Effector memory CD4-positive, alpha-beta T cell (primary cell): Measurements from ENCODE around the gene METTL21A.

ENCODE experiments used
- DNase-seq, 3 donors: peaks; one replicate each; pipeline ENCODE4 v3.0.0-alpha.2; 2020
- H3K27ac ChIP-seq: 2 replicates; pipeline ENCODE4 v1.7.0; 2013; ENCODE audit warnings: mild to moderate bottlenecking, low read length, moderate library complexity; ENCODE audit not compliant: insufficient read depth, poor library complexity, severe bottlenecking
- H3K27me3 ChIP-seq: replicated peaks from 2 replicates; pipeline ENCODE4 v1.7.0; 2013; ENCODE audit warnings: mild to moderate bottlenecking, low read length; ENCODE audit not compliant: insufficient read depth, control insufficient read depth, poor library complexity, severe bottlenecking
- H3K36me3 ChIP-seq: 2 replicates; pipeline ENCODE4 v1.7.0; 2013; ENCODE audit warnings: mild to moderate bottlenecking, low read length, moderate library complexity; ENCODE audit not compliant: control insufficient read depth, insufficient read depth
- H3K4me1 ChIP-seq: 2 replicates; pipeline ENCODE4 v1.7.0; 2013; ENCODE audit warnings: low read length, mild to moderate bottlenecking; ENCODE audit not compliant: control insufficient read depth, insufficient read depth, poor library complexity, severe bottlenecking
- H3K4me3 ChIP-seq: 2 replicates; pipeline ENCODE4 v1.7.0; 2013; ENCODE audit warnings: low read length, low read depth, mild to moderate bottlenecking; ENCODE audit not compliant: insufficient read depth, poor library complexity, severe bottlenecking
- H3K9me3 ChIP-seq: 2 replicates; pipeline ENCODE4 v1.7.0; 2013; ENCODE audit warnings: mild to moderate bottlenecking, low read length, moderate library complexity; ENCODE audit not compliant: control insufficient read depth

The METTL21A gene

DNA sequence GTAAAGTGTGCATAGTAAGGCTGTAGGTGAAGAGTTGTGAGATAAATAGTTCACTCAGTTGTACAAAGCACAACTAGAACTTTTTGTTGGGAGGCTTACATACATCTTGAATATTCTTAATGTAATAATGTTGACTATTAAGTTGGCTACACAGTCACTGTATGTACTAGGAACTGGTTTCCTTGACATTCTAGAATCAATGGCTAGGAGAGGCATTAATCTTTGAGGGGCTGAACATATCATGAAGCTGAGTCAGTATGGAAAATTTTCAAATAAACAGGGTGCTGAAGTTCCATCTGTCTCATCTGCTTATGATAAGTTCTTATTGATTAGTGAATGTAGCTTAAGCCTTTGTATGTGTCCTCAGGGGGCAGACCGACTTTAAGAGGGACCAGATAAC, 23.4 kb downstream of the METTL21A start:
- Histone ChIP-seq H3K9me3 (no peaks in the 10 kb centered on the region), H3K4me1 (no peaks in the 10 kb centered on the region), H3K36me3 (peaks cover 10% of the 10 kb centered on the region), H3K27me3 (no peaks in the 10 kb centered on the region), H3K27ac (no peak overlapping the region), H3K4me3 (no peak overlapping the region)
- no peak for DNase-seq

DNA sequence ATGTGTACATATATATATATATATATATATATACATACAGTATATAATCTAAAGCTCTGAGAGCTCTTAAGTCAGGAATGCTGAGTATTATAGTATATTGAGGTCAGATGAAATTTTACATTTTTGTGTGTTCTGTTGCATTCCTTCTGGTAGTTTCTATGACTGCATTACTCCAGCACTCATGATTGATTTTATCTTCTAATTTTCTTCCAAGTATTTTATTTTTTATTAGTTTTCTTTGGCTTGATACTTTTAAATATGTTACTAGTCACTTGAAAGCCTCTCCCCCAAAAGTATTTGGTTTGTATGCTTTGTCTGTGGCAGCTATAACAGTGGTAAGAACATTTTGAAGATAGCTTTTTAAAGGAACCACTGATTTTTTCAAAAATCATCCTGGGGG, 25.0 kb downstream of the METTL21A start:
- H3K27ac ChIP-seq = no peak overlapping the region

GRCh38 chr2:207599636-207600035, 25.6 kb downstream of the METTL21A start:
- H3K9me3 ChIP-seq = no peaks in the 10 kb centered on the region
- H3K27ac ChIP-seq = no peak overlapping the region
- H3K27me3 ChIP-seq = no peaks in the 10 kb centered on the region
- DNase-seq = no peak
- peaks cover 15% of the 10 kb centered on the region for H3K36me3 ChIP-seq
- H3K4me1 ChIP-seq = no peaks in the 10 kb centered on the region
- no peak overlapping the region for H3K4me3 ChIP-seq

More for the DNA sequence above, 25.0 kb downstream of the METTL21A start:
- Histone ChIP-seq H3K9me3 (no peaks in the 10 kb centered on the region), H3K4me3 (no peak overlapping the region), H3K4me1 (no peaks in the 10 kb centered on the region), H3K36me3 (peaks cover 14% of the 10 kb centered on the region), H3K27me3 (no peaks in the 10 kb centered on the region)
- no peak for DNase-seq

DNA sequence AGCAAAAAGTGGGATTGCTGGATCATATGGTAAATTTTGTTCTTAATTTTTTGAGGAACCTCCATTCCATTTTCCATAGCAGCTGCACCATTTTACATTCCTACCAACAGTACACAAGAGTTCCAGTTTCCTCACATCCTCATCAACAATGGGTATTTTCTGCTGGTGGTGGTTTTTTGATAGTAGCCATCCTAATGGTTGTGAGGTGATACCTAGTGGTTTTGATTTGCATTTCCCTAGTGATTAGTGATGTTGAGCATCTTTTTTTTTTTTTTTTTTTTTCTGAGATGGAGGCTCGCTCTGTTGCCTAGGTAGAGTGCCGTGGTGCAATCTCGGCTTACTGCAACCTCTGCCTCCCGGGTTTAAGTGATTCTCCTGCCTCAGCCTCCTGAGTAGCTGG, 30.5 kb downstream of the METTL21A start:
- Histone ChIP-seq H3K27me3 (no peaks in the 10 kb centered on the region), H3K4me3 (no peak overlapping the region), H3K4me1 (no peaks in the 10 kb centered on the region), H3K9me3 (peaks cover 4% of the 10 kb centered on the region), H3K36me3 (peaks cover 37% of the 10 kb centered on the region), H3K27ac (no peak overlapping the region)
- no peak for DNase-seq

- H3K27me3 ChIP-seq = no peaks in the 10 kb centered on the region
- H3K4me1 ChIP-seq = no peaks in the 10 kb centered on the region
- no peak overlapping the region for H3K27ac ChIP-seq
- DNase-seq = no peak
- H3K36me3 ChIP-seq = peaks cover 35% of the 10 kb centered on the region
- no peak overlapping the region for H3K4me3 ChIP-seq
- H3K9me3 ChIP-seq = peaks cover 4% of the 10 kb centered on the region
Observed at GRCh38 chr2:207594264-207594663, 30.9 kb downstream of the METTL21A start.

- H3K36me3 ChIP-seq = peaks cover 31% of the 10 kb centered on the region
Observed at GRCh38 chr2:207593277-207593676, 31.9 kb downstream of the METTL21A start.

GRCh38 chr2:207589143-207589542, 36.1 kb downstream of the METTL21A start:
- Histone ChIP-seq H3K27me3 (no peaks in the 10 kb centered on the region), H3K27ac (no peak overlapping the region), H3K36me3 (peaks cover 30% of the 10 kb centered on the region), H3K4me1 (no peaks in the 10 kb centered on the region), H3K9me3 (peaks cover 4% of the 10 kb centered on the region), H3K4me3 (no peak overlapping the region)
- no peak for DNase-seq

More at GRCh38 chr2:207593277-207593676, 31.9 kb downstream of the METTL21A start:
- Histone ChIP-seq H3K9me3 (peaks cover 4% of the 10 kb centered on the region), H3K27ac (no peak overlapping the region), H3K4me1 (no peaks in the 10 kb centered on the region), H3K4me3 (no peak overlapping the region), H3K27me3 (no peaks in the 10 kb centered on the region)
- no peak for DNase-seq

DNA sequence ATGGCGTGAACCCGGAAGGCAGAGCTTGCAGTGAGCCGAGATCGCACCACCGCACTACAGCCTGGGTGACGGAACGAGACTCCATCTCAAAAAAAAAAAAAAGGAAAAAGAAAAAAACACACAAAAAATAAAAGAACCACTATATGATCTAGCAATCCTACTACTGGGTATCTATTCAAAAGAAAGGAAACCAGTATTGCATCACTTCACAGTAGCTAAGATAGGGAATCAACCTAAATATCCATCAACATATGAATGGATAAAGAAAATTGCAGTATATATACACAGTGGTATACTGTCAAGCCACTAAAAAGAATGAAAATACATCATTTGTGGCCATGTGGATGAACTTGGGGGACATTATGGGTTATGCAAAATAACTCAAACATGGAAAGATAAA, 37.9 kb downstream of the METTL21A start:
- no peak for DNase-seq
- Histone ChIP-seq H3K4me3 (no peak overlapping the region), H3K36me3 (peaks cover 31% of the 10 kb centered on the region), H3K4me1 (no peaks in the 10 kb centered on the region), H3K27ac (no peak overlapping the region), H3K27me3 (no peaks in the 10 kb centered on the region), H3K9me3 (peaks cover 4% of the 10 kb centered on the region)

GRCh38 chr2:207584952-207585351, 40.2 kb downstream of the METTL21A start:
- Histone ChIP-seq H3K36me3 (peaks cover 25% of the 10 kb centered on the region), H3K4me3 (no peak overlapping the region), H3K27me3 (no peaks in the 10 kb centered on the region), H3K9me3 (no peaks in the 10 kb centered on the region), H3K4me1 (no peaks in the 10 kb centered on the region), H3K27ac (no peak overlapping the region)
- DNase-seq = no peak

DNA sequence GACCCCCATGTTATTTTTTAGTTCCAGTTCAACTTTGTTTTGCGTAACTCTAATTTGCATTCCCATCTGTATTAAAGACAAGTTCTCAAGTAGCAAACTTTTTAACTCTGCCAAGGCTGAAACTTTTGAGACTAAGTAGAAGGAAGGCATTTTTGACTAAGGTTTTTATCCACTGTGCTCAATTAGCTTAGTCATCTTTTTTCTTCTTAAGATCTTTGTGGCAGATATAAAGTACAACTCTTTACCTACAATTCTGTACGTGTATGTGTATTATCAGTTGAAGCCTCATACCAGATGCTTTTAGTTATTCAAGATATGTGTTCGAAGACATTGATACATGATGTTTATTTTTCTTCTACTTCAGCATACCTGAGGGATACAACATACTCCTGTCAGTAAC, 53.8 kb downstream of the METTL21A start:
- H3K27me3 ChIP-seq = no peaks in the 10 kb centered on the region
- no peaks in the 10 kb centered on the region for H3K9me3 ChIP-seq
- peaks cover 29% of the 10 kb centered on the region for H3K36me3 ChIP-seq
- H3K27ac ChIP-seq = no peak overlapping the region
- H3K4me1 ChIP-seq = no peaks in the 10 kb centered on the region
- no peak for DNase-seq
- no peak overlapping the region for H3K4me3 ChIP-seq

DNA sequence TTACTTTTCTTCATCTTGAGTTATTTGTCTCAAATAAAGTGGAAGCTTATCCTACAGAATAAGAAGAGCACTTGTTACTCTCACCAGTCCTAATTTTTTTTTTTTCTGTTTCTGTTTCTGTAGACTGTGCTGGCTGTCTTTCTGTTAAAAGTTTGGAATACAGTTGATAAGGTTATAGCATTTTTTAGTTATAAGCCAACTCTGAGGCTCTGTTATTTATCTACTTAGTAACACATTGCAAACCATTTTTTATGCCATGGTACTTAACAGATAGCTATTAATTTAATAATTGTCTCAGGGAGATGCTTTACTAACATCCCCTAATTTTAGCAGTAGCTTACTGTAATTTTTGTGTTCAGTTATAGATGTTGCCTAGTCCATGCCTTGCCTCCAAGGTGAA, 57.5 kb downstream of the METTL21A start:
- Histone ChIP-seq H3K4me3 (no peak overlapping the region), H3K9me3 (no peaks in the 10 kb centered on the region), H3K36me3 (peaks cover 23% of the 10 kb centered on the region), H3K27me3 (no peaks in the 10 kb centered on the region), H3K4me1 (no peaks in the 10 kb centered on the region), H3K27ac (no peak overlapping the region)
- DNase-seq = no peak
